Activated B cell treated with CpG ODN at 0.5 μM for 24 hours (primary cell): ENCODE results near the gene C11orf58. TPM values are rescaled to one million over a fixed set of nuclear protein-coding genes. Genes with fewer than 3 reads are reported as not detected.

Experiments
- ATAC-seq: fragments of 200-7000 bp; cut with Tn5 transposase; one replicate; pipeline ENCODE4 v1.10.0; 2021; ENCODE audit warnings: low read depth, mild to moderate bottlenecking, moderate library complexity
- CTCF ChIA-PET: fragments of 350-600 bp; sonication (Branson Sonifier 250); formaldehyde crosslinking; loops from one replicate; lab custom pipeline; 2021; ENCODE audit warnings: antibody characterized with exemption; lab: Charles Lee
- POLR2A ChIA-PET: fragments of 350-600 bp; sonication (Branson Sonifier 250); formaldehyde crosslinking; loops from one replicate; lab custom pipeline; 2021; ENCODE audit warnings: antibody characterized with exemption; lab: Charles Lee
- DNase-seq: peaks from one replicate; pipeline ENCODE4 v3.0.0; 2022
- H3K27ac Mint-ChIP-seq: one replicate; pipeline ENCODE4 v1.8.0; 2020; ENCODE audit warnings: mixed read lengths
- H3K27me3 Mint-ChIP-seq: one replicate; pipeline ENCODE4 v1.8.0; 2021; ENCODE audit warnings: mixed read lengths
- H3K36me3 Mint-ChIP-seq: one replicate; pipeline ENCODE4 v1.8.0; 2021; ENCODE audit warnings: low read depth, mixed read lengths
- H3K4me1 Mint-ChIP-seq: one replicate; pipeline ENCODE4 v1.8.0; 2021; ENCODE audit warnings: mixed read lengths
- H3K4me3 Mint-ChIP-seq: one replicate; pipeline ENCODE4 v1.8.0; 2020; ENCODE audit warnings: mild to moderate bottlenecking, mixed read lengths
- H3K9me3 Mint-ChIP-seq: one replicate; pipeline ENCODE4 v1.8.0; 2020; ENCODE audit warnings: mixed read lengths
- intact Hi-C: fragments of 100-400 bp; cut with micrococcal nuclease; formaldehyde crosslinking; loops from one replicate; pipeline ENCODE4 v1.15.1; 2024
- total RNA-seq: library from RNA; stranded (reverse); gene quantifications from 2 replicates; pipeline ENCODE4 v1.2.3, GENCODE V29; 2022
- TF ChIP-seq, protein P1 (sequence below): fragments of 200-600 bp; IDR thresholded peaks from one replicate; pipeline ENCODE4 v1.8.0; 2022; ENCODE audit warnings: antibody characterized with exemption, mild to moderate bottlenecking

C11orf58 gene
- total RNA-seq, 1 donor from 2014 or later: 130 TPM

DNA sequence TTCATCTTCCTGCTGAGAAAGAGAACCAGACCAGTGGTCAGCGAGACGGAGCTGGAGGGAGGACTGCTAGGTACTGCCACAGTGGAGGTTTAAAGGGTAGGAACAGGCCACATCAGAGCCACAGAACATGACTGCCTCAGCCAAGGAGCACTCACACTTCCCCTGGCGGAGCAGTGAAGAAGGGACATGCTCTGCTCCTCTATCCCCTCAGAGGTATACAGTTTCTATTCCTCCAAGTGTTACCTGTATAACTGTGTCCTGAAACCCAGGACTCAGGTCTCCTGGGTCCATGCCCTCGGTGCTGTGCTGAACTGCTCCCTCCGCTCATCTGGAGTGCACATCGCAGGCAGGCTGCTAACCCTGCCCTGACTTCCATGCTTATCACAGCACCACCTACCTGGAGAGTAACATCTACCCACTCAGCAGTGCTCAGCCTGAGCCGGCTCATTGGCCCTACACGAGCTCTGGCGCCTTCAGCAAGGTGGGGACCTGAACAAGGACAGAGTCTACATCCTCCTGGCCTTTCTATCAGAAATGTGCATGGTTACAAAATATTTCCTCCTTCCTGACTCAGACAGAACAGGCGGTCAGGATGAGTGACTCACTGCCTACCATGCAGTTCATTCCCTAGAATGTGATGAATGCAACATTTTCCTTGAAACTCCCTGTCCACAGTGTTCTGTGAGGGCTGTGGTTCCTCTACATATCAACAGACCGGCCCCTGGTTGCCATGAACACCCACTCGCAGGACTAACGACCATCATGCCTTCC is 52.9 kb downstream of the C11orf58 start:
- H3K27me3 Mint-ChIP-seq: no peaks in the 10 kb centered on the region
- ChIA-PET CTCF (no interaction called here), POLR2A (no interaction called here)
- DNase-seq: no peak
- H3K4me3 Mint-ChIP-seq: no peak overlapping the region
- TF ChIP-seq, protein P1, sequence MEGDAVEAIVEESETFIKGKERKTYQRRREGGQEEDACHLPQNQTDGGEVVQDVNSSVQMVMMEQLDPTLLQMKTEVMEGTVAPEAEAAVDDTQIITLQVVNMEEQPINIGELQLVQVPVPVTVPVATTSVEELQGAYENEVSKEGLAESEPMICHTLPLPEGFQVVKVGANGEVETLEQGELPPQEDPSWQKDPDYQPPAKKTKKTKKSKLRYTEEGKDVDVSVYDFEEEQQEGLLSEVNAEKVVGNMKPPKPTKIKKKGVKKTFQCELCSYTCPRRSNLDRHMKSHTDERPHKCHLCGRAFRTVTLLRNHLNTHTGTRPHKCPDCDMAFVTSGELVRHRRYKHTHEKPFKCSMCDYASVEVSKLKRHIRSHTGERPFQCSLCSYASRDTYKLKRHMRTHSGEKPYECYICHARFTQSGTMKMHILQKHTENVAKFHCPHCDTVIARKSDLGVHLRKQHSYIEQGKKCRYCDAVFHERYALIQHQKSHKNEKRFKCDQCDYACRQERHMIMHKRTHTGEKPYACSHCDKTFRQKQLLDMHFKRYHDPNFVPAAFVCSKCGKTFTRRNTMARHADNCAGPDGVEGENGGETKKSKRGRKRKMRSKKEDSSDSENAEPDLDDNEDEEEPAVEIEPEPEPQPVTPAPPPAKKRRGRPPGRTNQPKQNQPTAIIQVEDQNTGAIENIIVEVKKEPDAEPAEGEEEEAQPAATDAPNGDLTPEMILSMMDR: no peak
- no peaks in the 10 kb centered on the region for H3K36me3 Mint-ChIP-seq
- H3K27ac Mint-ChIP-seq: no peak overlapping the region
- intact Hi-C loops: no loop called here
- H3K4me1 Mint-ChIP-seq: peaks cover 5% of the 10 kb centered on the region
- ATAC-seq: no peak
- H3K9me3 Mint-ChIP-seq: no peaks in the 10 kb centered on the region

DNA sequence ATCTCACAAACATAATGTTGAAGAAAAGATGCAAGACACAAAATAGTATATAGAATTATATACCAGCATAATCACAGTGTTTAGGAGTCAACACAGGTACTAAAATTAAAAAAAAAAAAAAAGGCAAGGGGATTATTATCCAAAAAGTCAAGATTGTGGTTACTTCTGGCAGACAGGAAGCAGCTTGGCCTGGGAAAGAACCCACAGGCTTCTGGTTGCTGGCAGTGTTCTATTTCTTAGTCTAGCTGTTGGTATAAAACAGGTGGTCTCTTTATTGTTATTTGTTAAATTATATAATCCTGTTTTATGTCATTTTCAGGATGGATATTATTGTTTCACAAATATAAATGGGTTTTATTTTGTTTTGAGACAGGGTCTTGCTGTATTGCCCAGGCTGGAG is 54.0 kb downstream of the C11orf58 start:
- no peak overlapping the region for H3K4me3 Mint-ChIP-seq
- DNase-seq (no peak), ATAC-seq (no peak)
- intact Hi-C loops: no loop called here
- H3K27me3 Mint-ChIP-seq: no peaks in the 10 kb centered on the region
- CTCF ChIA-PET: interaction anchor here (0.9 to 1.8 kb wide), 2 partner anchors 8 to 28 kb away, joined by 4 to 5 read pairs; no protein-coding TSS in a partner anchor
- POLR2A ChIA-PET: no interaction called here
- H3K27ac Mint-ChIP-seq: no peak overlapping the region
- peaks cover 5% of the 10 kb centered on the region for H3K4me1 Mint-ChIP-seq
- no peaks in the 10 kb centered on the region for H3K36me3 Mint-ChIP-seq
- H3K9me3 Mint-ChIP-seq: no peaks in the 10 kb centered on the region
- TF ChIP-seq, protein P1: no peak

DNA sequence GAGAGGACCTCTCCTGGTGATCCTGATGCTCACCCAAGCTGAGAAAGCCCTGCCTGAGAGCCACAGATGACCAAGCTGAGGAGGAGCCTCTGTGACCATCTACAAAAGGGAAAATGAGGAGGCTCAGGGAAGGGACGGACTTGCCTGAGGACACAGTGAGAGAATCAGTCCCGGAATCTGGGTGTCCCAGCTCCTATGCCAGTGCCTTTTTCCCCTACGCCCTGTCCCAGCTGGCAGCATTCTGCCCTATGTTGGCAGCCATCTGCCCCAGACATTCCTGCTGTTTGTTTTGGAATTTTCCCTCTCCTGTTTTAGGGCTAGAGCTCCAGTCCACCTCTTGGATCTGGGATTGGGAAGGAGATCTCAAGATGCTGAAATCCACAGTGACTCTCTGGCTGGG is 54.6 kb downstream of the C11orf58 start:
- Mint-ChIP-seq H3K36me3 (no peaks in the 10 kb centered on the region), H3K27me3 (no peaks in the 10 kb centered on the region), H3K9me3 (no peaks in the 10 kb centered on the region), H3K4me3 (no peak overlapping the region), H3K27ac (no peak overlapping the region), H3K4me1 (peaks cover 5% of the 10 kb centered on the region)
- no peak for DNase-seq
- no peak for ATAC-seq
- TF ChIP-seq, protein P1: no peak
- ChIA-PET POLR2A (no interaction called here), CTCF (interaction anchor here (0.9 to 1.8 kb wide), 2 partner anchors 9 to 27 kb away, joined by 4 to 5 read pairs; no protein-coding TSS in a partner anchor)
- intact Hi-C loops: loop anchor here (1.0 kb wide), 1 partner anchor 18 kb away; no protein-coding TSS in a partner anchor

DNA sequence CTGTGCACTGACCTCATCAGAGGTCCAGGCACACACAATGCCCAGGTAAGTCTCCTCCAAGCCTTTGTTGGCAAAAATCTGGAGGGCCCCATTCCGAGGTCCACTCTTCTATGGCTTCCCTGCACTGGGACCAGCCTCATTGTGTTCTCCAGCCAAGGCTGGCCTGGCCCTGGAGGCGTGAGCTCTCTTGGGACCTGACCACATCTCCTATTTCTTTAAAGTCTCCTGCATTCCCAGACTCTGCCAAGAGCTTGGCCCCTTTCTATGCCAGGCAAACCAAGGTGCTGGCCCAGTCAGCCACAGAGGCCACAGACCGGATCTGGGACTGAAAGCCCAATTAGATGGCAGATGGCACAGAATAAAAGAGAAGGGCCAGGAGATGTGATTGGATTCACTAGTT is 55.1 kb downstream of the C11orf58 start:
- Mint-ChIP-seq H3K4me3 (no peak overlapping the region), H3K9me3 (no peaks in the 10 kb centered on the region), H3K36me3 (no peaks in the 10 kb centered on the region), H3K4me1 (peaks cover 5% of the 10 kb centered on the region), H3K27me3 (no peaks in the 10 kb centered on the region), H3K27ac (no peak overlapping the region)
- ATAC-seq: no peak
- CTCF ChIA-PET: interaction anchor here (0.9 to 1.8 kb wide), 2 partner anchors 9 to 26 kb away, joined by 4 to 5 read pairs; no protein-coding TSS in a partner anchor
- DNase-seq: no peak
- intact Hi-C loops: loop anchor here (1.0 kb wide), 1 partner anchor 18 kb away; no protein-coding TSS in a partner anchor
- POLR2A ChIA-PET: no interaction called here
- TF ChIP-seq, protein P1: no peak

DNA sequence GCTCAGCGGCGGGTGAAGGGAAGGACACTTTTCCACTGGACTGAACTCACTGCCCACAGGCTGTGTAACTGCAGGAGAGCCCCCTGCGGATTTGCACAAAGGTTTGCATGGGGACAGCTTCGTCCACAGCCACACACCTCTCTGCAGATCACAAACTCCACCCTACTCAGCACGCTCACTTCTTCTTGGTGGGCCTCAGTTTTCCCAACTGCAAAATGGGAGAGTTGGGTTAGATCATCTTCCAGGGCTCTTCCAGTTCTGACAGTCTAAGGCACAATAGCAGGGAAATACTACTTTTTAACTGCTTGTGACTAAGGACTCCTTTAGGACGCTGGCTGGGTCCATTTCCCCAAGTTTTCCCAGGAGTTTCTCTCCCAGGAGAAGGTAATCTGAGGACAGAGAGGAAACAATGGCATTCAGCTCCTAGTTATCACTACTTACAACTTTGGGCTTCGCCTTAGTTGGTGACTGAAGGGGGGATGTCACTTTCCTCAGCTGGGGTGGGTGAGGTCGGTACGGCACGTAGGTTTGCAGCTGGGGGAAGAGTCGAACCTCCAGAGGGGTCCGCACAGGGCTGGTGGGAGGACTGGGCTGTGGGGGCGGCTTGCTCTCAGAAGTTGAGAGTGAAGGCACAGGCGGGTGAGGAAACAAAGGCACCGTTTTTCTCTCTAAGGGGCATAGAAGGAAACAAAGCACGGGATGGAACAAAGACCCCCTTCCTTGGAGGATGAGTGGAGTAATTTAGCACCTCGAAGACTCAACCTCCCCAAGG is 55.8 kb downstream of the C11orf58 start:
- Mint-ChIP-seq H3K27me3 (no peaks in the 10 kb centered on the region), H3K4me3 (no peak overlapping the region)
- intact Hi-C loops: no loop called here

More for the DNA sequence above, 55.8 kb downstream of the C11orf58 start:
- DNase-seq (no peak), ATAC-seq (no peak)
- H3K36me3 Mint-ChIP-seq: no peaks in the 10 kb centered on the region
- ChIA-PET POLR2A (no interaction called here), CTCF (interaction anchor here (1.8 kb wide), 1 partner anchor 10 kb away, joined by 5 read pairs; no protein-coding TSS in a partner anchor)
- no peak overlapping the region for H3K27ac Mint-ChIP-seq
- peaks cover 5% of the 10 kb centered on the region for H3K4me1 Mint-ChIP-seq
- TF ChIP-seq, protein P1: no peak
- H3K9me3 Mint-ChIP-seq: no peaks in the 10 kb centered on the region
